Measurements from ENCODE around the gene EPS15.

DNA sequence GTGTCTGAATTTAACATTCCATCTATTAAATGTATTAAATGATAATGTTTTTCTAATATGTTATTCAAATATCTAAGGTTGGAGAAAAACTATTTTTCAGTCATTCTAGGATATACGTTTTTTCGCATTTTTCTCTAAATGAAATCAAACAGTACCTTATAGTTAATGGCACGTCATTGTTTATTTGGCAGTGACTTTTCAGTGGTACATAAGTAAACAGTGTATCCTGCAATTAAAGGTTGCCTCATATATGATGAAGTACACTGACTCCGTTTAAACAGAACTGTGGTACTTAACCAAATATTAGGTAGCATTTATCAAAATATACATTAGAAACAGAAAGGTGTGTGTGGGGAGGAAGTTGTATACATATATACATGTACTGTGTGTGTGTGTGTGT is 79.2 kb downstream of the EPS15 start:
- TF ChIP-seq, protein P1, sequence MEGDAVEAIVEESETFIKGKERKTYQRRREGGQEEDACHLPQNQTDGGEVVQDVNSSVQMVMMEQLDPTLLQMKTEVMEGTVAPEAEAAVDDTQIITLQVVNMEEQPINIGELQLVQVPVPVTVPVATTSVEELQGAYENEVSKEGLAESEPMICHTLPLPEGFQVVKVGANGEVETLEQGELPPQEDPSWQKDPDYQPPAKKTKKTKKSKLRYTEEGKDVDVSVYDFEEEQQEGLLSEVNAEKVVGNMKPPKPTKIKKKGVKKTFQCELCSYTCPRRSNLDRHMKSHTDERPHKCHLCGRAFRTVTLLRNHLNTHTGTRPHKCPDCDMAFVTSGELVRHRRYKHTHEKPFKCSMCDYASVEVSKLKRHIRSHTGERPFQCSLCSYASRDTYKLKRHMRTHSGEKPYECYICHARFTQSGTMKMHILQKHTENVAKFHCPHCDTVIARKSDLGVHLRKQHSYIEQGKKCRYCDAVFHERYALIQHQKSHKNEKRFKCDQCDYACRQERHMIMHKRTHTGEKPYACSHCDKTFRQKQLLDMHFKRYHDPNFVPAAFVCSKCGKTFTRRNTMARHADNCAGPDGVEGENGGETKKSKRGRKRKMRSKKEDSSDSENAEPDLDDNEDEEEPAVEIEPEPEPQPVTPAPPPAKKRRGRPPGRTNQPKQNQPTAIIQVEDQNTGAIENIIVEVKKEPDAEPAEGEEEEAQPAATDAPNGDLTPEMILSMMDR (IDR thresholded peaks at IDR 0.05) = no peak
- TF ChIP-seq POLR2A (IDR thresholded peaks at IDR 0.05) = no peak

Data from adrenal gland (tissue), 5 donors.